RKO (cell line): ENCODE data around the gene AIP.

Source experiments
- DNase-seq: peaks from one replicate; pipeline ENCODE4 v3.0.0-alpha.2; 2016; ENCODE audit warnings: low spot score

AIP gene

DNA sequence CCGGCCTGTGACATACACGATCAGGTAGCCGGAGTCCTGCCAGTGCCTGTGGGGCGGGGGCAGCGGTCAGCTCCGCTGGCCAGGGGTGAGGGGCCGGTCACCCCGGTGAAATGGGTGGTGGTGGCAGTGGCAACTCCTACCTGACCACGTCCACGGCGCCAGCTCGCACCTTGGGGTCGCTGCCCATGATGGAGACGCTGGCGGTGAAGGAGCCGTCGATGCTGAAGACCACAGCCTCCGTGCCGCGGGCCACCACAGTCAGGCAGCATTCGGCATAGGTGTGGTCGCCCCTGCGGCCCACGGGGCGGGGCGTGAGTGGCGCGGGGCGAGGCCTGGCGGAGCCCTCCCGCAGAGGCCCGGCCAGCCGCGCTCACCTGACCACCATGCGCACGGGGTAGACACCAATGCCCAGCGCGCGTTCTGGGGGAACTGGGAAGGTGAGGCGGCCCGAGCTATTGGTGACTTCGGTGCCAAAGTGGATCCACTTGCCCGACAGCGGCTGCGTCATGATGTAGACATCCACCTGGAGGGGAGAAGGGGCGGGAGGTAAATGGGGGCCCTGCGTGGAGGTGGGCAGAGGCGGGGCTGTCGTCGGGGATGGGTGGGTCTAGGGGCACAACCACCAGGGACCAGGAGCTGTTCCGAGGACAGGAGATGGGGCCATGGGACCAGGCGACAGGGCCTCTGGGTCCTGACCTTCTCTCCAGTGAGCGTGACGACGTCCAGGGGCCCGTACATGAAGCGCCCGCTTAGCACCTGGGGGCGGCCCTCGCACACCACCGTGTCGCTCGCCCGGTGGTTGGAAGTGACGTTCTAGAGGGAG, 10.9 kb downstream of the AIP start:
- DNase-seq = no peak

DNA sequence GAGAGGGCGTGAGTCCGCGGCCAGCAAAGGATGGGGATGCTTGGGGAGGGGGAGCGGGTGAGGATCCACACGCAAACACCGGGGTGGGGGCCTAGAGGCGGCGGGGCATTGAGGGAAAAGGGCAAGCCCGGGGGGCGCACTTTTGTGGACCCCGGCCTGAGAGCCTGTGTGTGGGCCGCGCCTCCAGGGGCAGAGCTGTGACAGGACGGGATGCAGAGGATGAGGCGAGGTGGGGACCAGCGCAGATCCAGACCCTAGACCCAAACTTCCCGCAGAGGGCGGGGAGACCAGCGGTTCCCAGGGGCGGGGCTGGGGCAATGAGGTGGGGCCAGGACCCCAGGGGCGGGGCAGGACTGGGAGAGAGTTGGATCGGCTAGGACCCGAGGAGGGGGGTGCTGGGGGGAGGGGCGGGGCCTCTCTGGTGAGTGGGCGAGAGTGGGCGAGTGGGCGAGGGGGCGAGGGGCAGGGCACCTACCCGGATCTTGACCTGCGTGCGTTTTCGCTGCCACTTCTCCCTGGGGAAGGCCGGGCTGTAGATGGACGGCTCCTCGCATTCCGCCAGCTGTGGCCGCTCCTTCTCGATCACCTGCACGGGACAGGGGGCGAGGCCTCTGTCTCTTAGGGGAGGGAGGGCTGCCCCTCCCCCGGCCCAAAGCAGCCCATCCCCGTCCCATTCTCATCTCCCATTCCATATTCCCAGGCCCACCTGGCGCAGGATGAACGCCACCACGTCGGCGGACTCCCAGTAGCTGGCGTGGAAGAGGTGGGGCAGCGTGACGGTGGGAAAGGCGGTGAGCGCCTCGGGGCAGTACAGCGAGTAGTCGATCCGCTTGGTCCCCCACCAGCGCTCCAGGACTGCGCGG, 11.8 kb downstream of the AIP start:
- DNase-seq = no peak

DNA sequence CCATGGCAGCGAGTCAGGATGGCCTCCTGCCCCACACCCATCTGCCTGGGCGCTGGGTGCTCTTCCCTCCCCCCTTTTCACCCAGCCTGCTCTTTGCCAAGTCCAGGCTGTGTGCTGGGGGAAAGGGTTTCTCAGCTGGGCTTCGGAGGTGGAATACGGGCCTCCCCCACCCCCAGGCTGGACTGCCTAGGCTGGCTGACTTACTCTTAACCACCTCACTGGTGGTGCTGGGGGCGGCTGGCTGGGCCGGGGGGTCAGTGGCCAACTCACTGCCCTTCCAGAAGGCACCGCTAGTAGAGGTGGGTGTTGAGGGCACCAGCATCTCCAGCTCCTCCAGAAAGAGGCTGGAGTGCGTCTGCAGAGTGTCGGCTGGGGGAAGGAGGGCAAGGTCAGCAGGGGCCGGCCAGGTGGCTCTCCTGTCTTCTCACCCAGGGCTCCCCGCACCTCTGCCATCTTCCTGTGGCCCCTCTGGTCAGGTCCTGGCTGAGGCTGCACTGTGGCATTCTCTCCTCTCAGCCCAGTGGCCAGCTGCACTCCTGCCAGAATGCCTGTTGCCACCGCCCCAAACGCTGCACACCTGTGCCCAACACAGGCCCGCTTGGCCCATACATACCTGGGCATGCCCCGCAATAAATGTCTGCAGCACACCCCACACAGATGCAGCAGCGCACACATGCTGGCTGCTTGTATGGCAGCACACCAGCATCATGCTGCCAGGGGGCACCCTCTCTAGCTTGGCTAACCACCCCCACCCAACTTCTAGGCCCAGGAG, 12.6 kb downstream of the AIP start:
- DNase-seq = no peak

DNA sequence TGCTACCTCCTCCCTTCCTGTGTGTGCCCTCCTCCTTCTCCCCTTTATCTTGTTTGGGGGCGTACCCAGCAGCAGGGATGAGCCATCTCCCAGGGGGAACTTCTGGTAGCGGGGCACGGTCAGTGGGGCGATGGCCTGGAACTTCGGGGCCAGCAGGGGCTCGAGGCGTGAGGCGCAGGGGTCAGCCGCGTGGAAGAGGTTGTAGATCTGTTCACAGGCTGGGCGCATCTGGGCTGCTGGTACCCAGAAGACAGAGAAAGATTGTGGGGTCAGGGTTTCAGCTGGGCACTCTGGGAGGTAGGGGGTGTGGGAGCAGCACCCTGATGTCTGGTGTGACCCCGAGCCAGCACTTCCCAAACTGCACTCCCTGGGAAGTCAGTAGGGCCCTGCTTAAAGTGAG, 13.3 kb downstream of the AIP start:
- DNase-seq = no peak

DNA sequence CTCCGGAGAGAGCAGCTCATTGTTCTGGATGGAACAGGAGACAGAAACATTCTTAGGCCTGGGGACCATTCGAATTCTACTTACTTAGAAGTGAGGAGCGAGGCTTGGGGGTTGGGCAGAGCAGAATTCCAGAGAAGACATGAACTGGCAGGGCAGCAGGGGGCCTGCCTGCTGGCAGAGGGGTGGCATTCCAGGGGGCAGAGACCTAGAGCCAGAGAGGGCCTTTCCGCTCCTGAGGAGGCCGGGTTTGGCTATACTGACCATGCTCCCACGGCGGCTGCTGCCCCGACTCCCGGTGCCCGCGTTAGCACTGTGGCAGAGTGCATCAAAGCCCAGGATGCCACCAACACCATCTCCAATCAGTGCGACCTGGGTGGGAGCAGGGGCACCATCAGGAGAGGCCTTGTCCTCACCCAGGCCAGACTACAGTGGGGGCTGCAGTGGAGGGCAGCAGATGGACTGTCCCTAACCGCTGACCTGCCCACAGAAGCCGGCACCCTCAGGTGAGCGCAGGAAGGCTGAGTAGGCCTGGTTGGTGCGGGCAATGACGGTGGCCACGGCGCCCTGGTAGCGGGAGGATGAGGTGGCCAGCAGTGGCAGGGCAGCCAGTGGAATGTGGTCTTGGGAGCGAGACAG, 14.9 kb downstream of the AIP start:
- no peak for DNase-seq

DNA sequence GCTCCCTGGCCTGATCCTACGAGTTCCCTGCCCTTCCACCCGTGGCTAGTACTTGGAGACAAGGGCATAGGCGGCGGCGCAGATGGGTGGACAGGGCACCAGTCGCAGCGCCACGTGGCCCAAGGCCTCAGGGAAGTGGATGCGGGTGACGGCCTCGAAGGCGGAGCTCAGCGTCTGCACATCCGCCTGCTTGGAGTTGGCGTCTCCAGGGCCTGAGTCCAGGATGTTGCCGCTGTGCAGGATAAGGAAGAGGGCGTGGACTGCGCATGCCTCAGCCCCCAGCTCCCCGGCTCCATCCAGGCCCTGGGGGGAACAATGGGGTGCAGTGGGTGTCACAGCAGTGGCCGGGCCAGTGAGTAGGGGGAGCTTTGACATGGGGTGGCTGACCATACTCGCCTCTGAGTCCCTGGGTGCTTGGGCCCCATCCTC, 15.7 kb downstream of the AIP start:
- DNase-seq = no peak

DNA sequence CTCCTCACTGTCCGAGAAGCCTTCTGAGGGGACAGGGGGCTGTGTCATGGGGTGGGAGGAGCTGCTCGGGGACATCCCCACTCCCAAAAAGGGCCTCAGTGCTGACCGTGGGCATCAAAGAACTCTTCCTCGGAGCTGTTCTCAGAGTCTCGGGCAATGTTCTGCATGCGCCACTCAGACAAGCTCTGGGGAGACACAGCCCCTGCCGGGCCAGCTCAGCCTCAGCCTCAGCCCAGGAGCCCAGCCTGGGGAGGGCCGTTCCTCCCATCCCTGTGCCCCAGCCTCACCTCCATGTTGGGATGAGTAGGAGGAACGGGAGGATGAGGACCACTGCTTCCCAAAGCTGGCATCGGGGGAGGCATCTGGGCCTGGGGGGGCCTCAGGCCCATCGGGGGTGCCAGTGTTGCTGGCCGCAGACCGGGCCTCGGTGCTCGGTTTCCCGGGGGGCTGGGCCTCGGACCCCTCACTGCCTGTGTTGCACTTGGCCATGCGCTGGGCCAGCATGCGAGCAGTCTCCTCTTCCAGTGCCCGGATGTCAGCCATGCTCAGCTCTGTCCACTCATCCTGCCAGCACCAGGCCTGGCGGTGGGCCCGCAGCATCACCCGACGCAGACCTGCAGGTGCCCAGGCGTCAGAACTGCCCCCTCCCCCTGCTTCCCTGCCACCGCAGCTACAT, 17.1 kb downstream of the AIP start:
- DNase-seq = no peak

DNA sequence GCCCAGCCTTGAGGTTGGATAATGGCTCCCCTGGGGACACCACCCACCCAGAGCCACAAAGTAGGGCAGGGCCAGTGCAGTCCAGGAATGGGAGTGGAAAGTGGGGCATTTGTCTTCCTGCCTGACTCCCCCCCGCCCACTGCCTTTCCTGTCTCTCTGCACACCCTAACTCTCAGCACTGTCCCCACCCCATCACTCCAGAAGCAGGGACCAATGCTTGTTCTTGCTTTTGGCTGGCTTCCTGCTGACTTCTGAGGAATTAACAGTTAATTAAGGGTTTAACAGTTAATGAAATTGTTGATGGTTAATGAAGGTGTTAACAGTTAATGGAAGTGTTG, 17.6 kb downstream of the AIP start:
- no peak for DNase-seq

DNA sequence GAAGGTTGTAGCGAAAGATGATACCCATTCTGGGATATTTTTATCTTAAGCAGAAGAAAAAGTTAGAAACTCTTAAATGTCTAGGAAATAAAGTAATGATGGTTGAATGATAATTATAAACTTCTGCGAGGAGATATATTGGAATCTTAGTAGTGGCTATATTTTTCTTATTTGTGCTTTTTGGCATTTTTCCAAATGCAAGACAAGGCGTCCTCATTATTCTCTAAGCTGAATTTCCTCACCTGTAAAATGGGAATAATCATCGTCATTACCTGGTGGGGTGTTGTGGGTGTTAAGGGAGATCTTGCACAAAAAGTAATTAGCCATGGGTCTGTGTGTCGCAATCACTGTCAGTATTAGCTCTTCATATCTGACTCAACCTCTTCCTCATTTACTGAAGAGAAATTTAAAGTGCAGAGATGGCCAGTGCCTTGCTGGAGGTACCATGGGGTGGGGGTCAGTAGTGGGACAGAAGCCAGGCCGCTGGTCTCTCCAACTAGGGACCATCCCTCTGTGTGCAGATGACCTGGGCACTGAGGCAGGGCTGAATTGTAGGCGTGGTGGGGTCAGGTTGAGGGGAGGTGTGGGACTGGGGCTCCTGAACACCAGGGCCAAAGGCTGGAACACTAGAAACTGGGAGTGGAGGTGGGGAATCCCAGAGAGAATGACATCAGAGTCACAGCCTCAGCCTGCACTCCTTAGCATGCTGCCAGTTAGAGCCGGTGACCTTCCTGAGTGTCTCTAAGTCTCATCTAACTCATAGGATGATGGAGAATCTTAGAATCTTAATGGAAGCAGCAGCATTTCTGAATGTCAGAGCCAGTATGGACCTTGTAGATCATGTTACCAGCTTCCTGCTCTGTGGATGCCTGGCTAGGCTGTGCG, 18.2 kb downstream of the AIP start:
- DNase-seq = no peak

DNA sequence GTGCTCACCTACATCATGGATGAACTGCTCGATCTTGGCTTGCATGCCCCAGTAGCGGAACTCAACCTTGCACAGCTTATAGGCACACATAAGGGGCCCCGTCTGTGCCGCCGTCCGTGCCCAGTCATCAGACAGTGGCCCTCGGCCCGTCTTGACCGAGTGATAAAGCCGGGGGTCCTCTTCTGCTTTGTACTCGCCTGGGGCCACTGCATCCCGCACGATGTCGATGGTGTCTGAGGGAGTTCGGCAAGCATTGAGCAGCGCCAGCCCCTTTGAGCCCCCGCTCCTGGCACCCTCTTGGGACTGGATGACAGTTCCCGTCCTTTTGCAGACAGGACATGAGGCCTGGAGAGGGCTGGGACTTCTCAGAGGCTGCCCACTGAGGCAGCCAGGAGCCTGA, 19.0 kb downstream of the AIP start:
- DNase-seq = no peak

DNA sequence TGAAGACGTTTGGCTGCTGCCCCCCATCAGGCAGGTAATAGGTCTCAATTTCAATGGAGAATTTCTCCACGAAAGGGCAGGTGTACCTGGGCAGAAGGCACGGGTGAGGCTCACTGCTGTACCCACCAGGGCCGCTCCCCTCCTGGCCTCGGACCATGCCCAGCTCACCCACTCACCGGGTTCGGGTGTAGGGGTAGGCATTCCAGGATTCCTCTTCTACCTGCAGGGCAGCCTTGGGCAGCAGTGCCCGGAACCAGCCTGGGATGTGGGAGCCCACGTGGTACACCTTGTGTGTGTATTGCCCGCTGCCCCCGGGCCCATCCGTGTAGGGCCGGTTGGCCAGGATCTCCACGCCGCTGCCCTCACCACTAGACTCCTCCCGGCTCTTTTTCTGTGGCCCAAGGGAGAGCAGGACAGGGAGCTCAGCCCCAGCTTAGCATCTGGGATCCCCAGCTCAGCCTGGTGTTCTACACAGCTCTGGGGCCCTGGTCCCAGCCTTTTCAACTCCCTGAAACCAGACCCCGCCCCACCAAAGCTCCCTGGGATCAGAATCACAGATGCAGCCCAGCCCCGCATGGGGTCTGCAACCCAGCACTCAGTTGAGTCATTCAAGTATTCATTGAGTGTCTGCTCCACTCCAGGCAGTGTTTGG, 19.6 kb downstream of the AIP start:
- no peak for DNase-seq

DNA sequence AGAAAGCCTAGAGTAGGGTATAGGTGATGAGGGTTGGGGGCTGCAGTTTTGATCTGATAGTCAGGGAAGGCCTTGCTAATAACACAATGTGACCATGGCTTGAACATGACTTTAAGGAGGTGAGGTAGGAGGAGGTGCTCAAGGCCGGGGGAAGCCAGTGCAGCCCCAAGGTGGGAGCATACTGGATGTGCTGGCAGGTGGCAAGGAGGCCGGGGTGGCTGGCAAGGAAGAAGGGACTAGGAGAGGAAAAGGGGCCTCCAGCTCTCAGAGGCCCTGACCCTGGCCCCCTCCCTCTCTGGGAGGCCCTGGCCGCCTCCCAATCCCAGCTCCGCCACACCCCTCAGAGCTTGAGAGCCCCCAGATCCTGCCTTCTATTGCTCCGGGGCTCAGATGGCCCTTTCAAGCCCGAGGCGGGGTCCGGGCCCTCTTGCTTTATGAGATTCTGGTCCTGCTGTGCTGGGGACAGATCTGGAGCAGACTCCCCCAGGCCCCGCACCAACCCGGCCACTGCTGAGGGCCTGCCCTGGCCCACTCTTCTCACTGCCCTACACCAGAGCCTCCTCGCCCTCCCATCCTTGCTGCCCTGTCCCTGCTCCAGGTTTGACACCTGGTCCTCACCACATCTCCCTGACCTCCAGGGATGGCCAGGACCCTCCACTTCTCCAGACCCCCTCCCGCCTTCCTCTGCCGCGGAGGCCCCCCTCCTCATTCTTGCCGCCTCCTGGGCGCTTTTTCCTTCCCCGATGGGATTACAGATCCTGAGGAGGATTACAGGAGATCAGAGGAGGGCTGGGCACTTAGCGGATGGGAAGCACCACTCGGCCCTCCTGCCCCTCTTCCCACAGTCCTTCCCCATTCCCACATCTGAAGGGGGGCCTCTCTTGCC, 20.5 kb downstream of the AIP start:
- no peak for DNase-seq

DNA sequence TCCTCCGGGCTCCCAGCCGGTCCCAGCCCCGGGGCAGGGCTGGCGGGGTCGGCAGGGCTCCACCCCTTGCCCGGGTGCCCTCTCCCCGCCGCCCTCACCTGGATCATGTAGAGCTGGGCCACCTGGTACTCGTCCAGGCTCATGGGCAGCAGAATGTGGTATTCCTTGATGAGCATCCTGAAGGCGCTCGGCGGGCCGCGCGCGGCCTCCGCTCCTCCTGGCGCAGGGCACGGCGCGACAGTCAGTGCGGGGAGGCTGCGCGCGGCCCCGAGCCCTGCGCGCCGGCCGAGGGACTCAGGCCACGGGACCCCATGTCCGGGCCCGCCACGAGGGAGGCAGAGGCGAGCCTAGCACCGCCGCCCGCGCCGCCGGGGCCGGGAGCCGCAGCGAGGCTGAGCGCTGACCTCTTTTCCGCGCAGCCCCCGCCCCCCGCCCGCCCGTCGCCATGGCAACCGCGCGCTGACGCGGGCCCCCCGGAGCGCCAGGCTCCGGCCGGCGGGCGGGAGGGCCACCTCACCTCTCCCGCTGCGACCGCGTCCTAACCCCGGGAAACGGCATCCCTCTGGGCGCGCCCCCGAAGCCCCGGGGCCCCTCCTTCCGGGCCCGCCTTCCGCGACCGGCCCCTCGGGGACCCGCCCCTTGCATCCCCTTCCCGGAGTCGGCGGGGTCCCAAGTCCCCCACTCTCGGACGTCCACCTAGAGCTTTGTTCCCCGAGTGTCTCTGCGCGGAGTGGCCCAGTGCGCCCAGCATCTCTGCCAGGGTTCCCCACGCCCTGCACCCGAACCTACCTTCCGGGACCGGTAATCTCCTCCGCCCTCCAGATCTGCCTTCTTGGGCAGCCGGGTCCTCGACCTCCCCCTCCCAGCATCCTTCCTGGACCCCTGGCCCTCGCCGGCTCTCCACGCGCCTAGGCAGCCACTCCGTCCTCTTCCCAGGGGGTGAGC, 21.5 kb downstream of the AIP start:
- DNase-seq = peak; percentile 65

DNA sequence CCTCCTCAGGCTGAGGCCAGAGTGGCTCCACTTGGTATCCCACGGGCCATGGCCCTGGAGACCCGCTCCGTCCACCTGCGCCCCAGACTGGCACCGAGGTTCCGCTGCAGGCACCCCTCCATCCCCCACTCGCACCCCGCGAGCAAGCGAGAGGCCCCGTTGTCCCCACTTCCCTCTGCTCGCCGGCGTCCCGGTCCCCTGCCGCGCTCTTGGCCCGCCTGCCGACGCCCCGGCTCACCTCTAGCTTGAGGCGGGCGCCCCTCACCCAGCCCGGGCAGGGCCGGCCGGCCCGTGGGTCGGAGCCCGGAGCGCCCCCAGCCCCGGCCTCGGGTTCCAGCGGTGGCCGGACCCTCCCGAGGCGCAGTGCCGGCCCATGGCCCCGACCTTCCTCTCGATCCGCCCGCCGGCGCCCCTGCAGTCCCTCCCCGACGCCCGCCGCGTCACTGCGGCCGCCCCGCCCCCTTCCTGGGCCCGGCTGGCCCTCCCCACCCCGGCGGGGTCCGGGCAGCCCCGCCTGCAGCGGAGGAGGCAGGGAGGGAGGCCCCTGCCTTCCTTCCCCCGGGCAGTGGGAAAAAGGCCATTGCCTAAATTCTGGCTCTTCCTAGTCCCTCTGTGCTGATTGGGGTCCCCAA, 22.2 kb downstream of the AIP start, which contains the start of gene PITPNM1:
PITPNM1 (minus strand) TSS at position 414 of the 632 bp plus-strand sequence. CDS start 1,183 bp downstream, outside the sequence.
- DNase-seq = peak; percentile 67

DNA sequence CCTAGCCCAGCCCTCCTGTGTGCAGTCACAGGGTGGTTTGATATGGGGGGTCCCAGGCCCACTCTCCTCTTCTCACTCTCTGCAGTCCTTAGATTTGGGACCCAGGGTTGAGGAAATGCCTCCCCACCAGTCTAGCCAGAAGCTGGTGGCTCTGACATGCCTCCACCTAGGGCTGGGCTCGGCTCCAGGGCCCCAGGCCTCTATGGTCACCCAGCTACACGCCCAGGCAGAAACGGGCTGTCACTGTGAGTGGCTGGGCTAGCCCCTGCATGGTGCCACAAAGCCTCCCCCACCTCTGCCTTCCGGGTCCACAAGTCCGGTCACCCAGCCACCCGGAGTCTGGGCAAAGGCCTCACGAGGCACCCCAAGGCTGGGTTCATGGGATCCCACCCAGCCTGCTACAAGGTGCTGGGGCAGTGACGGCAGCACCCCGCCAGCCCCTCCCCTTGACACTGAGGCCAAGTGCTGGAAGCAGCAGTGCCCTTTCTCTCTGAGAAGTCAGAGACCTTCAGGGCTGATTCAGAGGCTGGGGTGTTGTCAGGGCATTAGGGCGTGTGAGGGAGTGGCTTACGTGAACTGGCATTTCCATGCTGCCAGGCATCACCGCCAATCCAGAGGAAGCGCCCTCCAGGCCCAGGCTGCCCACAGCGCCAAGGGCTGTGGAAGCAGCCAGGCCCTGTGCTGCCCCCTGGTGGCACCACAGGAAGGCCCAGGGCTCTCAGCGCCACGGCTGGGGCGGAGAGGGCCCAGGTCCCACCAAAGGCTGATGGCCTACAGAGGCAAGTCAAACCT, 23.0 kb downstream of the AIP start:
- peak; percentile 98 for DNase-seq

DNA sequence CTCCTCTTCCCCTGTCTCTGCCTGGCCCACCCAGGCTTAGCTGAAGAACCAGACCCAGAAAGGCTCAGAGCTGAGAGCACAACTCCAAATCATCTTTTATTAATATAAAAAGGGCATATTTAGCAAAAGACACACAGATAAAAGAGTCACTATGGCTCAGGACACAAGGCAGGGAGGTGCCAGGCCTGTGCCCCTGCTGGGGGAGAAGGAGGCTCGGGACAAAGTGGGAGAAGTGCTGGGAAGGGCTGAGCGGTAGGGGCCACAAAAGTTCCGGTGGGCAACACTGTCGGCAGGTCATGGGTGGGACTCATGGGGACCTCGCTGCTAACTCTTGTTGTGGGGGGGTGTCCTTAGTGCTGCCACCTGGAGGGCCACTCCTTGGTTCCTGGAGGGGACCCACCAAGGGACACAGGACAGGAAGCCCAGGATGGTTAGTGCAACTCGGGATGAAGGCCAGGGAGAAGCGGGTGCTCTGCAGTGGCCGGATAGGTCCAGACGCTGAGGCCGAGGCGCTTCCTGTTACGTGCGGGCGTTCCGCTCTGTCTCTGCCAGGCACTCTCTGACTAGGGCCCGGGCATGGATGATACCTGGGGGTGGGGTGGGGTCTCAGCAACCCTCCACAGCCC, 23.7 kb downstream of the AIP start:
- no peak for DNase-seq
